GM12891 (cell line): ENCODE data around the gene ARHGAP6.

Source experiments
- DNase-seq: peaks from one replicate; pipeline ENCODE4 v3.0.0; 2011; ENCODE audit warnings: low spot score; ENCODE audit not compliant: insufficient read length
- FAIRE-seq: peaks from 2 replicates; lab custom pipeline; 2011; peaks lifted over from hg19 to GRCh38; lab: Jason Lieb, UNC
- PAX5 ChIP-seq: IDR thresholded peaks from 2 replicates; pipeline ENCODE4 v1.6.1; 2011; ENCODE audit warnings: low read length, moderate library complexity, mild to moderate bottlenecking; ENCODE audit not compliant: insufficient read depth, severe bottlenecking
- POLR2A ChIP-seq: IDR thresholded peaks from 2 replicates; pipeline ENCODE4 v1.6.1; 2011; ENCODE audit warnings: low read depth, low read length, control low read depth
- POLR2AphosphoS5 ChIP-seq: IDR thresholded peaks from 2 replicates; pipeline ENCODE4 v1.6.1; 2011; ENCODE audit warnings: low read depth, low read length, control low read depth
- POU2F2 ChIP-seq: IDR thresholded peaks from 2 replicates; pipeline ENCODE4 v1.6.1; 2011; ENCODE audit warnings: low read depth, mild to moderate bottlenecking, control low read depth, low read length, moderate library complexity
- SPI1 ChIP-seq: IDR thresholded peaks from 2 replicates; pipeline ENCODE4 v1.6.1; 2011; ENCODE audit warnings: low read depth, low read length, control low read depth
- TAF1 ChIP-seq: IDR thresholded peaks from 2 replicates; pipeline ENCODE4 v1.6.1; 2011; ENCODE audit warnings: low read depth, low read length, control low read depth

Gene ARHGAP6

DNA sequence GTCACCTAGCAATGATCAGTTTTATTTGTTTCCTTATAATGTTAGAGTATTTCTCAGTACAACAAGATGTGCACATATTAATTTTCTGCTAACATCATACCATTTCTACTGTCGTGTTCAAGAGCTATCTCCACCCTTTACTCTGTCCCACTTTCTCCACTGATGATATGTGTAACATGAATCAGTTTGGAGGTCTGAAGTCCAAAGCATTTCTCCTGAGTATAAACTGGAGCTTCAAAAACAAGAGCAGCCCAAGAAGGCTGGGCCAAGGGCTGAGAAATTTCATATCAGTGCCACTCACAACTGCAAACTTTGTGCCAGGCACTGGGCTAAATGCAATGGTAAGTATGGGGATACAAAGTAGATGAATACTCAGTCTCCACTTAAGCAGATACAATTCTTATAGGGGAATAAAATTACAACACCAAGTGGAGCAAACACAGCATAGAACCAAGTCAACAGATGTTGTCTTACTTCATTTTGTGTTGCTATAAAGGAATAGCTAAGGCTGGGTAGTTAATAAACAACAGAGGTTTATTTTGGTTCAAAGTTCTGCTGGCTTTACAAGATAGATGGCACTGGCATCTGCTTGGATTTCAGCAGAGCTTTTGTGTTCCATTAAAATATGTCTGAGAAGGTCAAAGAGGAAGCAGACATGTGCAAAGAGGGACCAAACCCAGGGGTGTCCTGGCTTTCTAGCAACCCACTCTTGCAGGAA, 328.3 kb downstream of the ARHGAP6 start:
- TF ChIP-seq POLR2AphosphoS5 (no peak), POU2F2 (no peak), SPI1 (no peak)
- DNase-seq: no peak
- FAIRE-seq: no peak

DNA sequence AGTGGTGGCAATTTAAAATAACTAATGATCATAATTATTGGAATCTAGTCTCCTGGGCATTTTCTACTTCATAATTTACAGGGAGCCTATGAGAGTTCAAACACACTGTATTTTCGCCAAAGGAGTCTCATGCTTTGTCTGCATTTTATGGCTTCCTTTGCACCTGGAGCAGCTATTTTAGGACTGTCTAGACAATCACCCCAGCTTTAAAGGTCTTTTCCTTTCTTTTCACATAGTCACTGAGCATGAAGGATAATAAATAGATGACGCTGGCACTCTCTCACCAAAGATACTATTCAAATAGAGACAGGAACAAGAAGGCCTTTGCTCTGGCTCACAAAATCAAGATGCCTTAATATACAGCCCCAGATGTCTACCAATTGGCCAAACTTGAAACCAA, 329.5 kb downstream of the ARHGAP6 start:
- TF ChIP-seq POLR2AphosphoS5 (no peak), POLR2A (no peak), SPI1 (no peak), TAF1 (no peak), POU2F2 (no peak), PAX5 (no peak)
- DNase-seq (no peak), FAIRE-seq (no peak)

- no peak for DNase-seq
- FAIRE-seq: no peak
- no peak for TF ChIP-seq SPI1
- TF ChIP-seq POLR2AphosphoS5: no peak
- no peak for TF ChIP-seq POU2F2
- no peak for TF ChIP-seq TAF1
- TF ChIP-seq POLR2A: no peak
- TF ChIP-seq PAX5: no peak
These were observed 331.6 kb downstream of the ARHGAP6 start for GRCh38 chrX:11334165-11334564.

DNA sequence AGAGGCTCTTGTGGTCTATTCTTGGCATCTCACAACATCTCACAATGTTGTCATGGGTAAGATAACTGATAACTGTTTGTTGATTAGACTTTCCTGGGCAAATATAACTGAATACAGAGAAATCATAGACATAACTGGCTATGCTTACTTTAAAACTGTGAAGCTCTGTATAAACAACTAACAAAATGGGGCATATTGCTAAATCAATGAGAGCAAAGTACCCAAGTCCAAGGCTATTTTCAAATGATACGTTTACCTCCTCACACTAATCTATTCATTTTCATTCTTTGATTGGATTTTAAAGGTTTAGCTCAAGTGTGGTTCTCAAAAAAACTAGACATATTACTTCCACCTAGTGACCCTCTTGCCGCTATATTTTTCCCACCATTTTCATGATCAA, 333.9 kb downstream of the ARHGAP6 start:
- no peak for TF ChIP-seq PAX5
- no peak for TF ChIP-seq POLR2AphosphoS5
- no peak for TF ChIP-seq SPI1
- no peak for TF ChIP-seq POLR2A
- no peak for TF ChIP-seq TAF1
- no peak for TF ChIP-seq POU2F2
- DNase-seq (no peak), FAIRE-seq (no peak)

DNA sequence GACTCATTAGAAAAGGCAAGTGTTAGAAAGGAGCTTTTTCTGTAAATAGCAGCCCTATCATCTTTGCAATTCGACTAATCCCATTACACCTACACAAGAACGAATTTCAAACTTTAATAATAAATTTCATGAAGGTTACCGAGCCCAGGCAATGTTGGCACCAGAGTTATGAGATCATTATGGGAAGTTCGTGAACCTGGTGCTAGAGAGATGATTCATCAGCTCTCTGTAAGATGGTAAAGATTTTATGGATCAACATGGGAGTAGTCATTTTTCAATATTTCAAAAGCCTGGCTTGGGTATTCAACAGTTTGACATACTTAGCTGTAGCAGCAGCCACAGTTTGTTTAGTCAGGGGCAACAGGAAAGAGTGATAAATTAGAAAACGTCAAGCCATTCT, 336.7 kb downstream of the ARHGAP6 start:
- TF ChIP-seq SPI1 (no peak), PAX5 (no peak), POU2F2 (no peak), TAF1 (no peak), POLR2AphosphoS5 (no peak), POLR2A (no peak)
- FAIRE-seq (no peak), DNase-seq (no peak)

GRCh38 chrX:11328134-11328533, 337.6 kb downstream of the ARHGAP6 start:
- TF ChIP-seq POLR2A (no peak), POU2F2 (no peak), TAF1 (no peak), POLR2AphosphoS5 (no peak), PAX5 (no peak), SPI1 (no peak)
- FAIRE-seq: no peak

GRCh38 chrX:11321986-11322385, 343.7 kb downstream of the ARHGAP6 start:
- DNase-seq (no peak), FAIRE-seq (no peak)
- TF ChIP-seq POLR2AphosphoS5: no peak
- TF ChIP-seq PAX5: no peak
- no peak for TF ChIP-seq SPI1
- no peak for TF ChIP-seq POU2F2
- TF ChIP-seq POLR2A: no peak
- TF ChIP-seq TAF1: no peak

More at GRCh38 chrX:11328134-11328533, 337.6 kb downstream of the ARHGAP6 start:
- no peak for DNase-seq

DNA sequence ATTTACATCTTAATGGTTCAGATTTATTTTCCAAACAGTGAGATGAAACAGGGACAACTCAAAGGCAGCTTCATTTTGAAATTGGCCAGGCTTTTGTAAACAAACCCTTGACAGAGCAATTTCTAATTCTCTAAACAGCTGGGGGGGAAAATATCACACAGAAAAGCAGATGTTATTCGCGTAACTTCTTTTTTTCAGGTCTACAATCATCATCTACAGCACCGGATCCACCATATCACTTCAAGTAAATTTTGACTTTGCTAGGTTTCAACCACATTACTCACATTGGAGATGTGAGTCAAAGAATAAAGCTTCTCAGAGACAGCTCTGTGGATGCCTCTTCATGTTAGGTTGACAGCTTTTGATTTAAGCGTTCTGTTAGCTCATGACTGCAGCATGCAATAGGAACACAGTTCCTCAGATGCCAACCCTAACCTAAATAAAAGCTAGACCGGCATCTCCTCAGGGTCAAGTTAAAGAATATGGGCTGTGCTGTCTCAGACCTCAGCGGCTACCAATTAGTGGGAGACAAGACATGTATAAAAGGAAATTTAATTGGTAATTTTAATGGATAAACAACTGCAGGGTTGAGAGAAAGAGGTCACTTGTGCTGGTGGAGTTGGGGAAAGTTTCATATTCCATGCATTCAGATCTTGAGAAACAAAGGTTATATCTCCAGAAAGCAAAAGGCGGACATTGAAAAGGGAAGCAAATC, 345.8 kb downstream of the ARHGAP6 start:
- TF ChIP-seq TAF1 (no peak), POLR2A (no peak), SPI1 (no peak), POU2F2 (no peak), PAX5 (no peak), POLR2AphosphoS5 (no peak)
- DNase-seq (no peak), FAIRE-seq (no peak)

- FAIRE-seq: no peak
These were observed 354.0 kb downstream of the ARHGAP6 start for GRCh38 chrX:11311706-11312105.

GRCh38 chrX:11309220-11309619, 356.5 kb downstream of the ARHGAP6 start:
- DNase-seq: no peak
- no peak for TF ChIP-seq PAX5
- no peak for TF ChIP-seq POLR2AphosphoS5
- TF ChIP-seq POU2F2: no peak
- TF ChIP-seq SPI1: no peak
- TF ChIP-seq TAF1: no peak
- TF ChIP-seq POLR2A: no peak
- FAIRE-seq: no peak

More at GRCh38 chrX:11311706-11312105, 354.0 kb downstream of the ARHGAP6 start:
- TF ChIP-seq POU2F2 (no peak), POLR2A (no peak), SPI1 (no peak)
- no peak for DNase-seq
